Tibial nerve (tissue), 3 donors: ENCODE results near the gene GNS.

Source experiments
- CTCF ChIP-seq, 5 experiments: fragments of 200-600 bp in 3 of 5; fragments of 450-650 bp in 2 of 5; sonication (generic) in 3 of 5; IDR thresholded peaks; one replicate each; pipeline ENCODE4 v1.5.1; 2016 to 2019; ENCODE audit warnings: antibody characterized with exemption in 5 of 5, mild to moderate bottlenecking in 3 of 5, moderate library complexity in 2 of 5
- POLR2A ChIP-seq, 2 donors: fragments of 450-650 bp; IDR thresholded peaks; one replicate each; pipeline ENCODE4 v1.6.1; 2017; ENCODE audit warnings: antibody characterized with exemption in 2 of 2, mild to moderate bottlenecking in 2 of 2, moderate library complexity in 2 of 2

GRCh38 chr12:64739778-64740177 is 19.4 kb downstream of the GNS start:
- TF ChIP-seq CTCF (IDR thresholded peaks at IDR 0.05) (no peak), POLR2A (IDR thresholded peaks at IDR 0.05) (no peak)
